ENCODE data around the gene FCN3. TPM values are rescaled to one million over a fixed set of nuclear protein-coding genes. Genes with fewer than 3 reads are reported as not detected.

The FCN3 gene
- total RNA-seq, 2 experiments from 2014 or later = not detected

- intact Hi-C loops (cut with micrococcal nuclease; ENCODE audit: unreplicated experiment) = no loop called here
- DNase-seq (ENCODE audit: low spot score) = no peak
- Histone ChIP-seq H3K4me2 (ENCODE audit: low read length) (no peak overlapping the region), H3K79me2 (ENCODE audit: insufficient read depth, low read depth, low read length) (no peaks in the 10 kb centered on the region), H3K4me1 (ENCODE audit: insufficient read depth, low read length, poor library complexity, severe bottlenecking) (no peaks in the 10 kb centered on the region), H3K36me3 (ENCODE audit: insufficient read depth, low read length) (no peaks in the 10 kb centered on the region), H3K9me3 (ENCODE audit: low read length) (no peaks in the 10 kb centered on the region), H3K4me3 (ENCODE audit: low read depth, low read length, poor library complexity, severe bottlenecking) (no peak overlapping the region), H3K9me2 (ENCODE audit: insufficient read depth, low read length) (no peaks in the 10 kb centered on the region), H2AFZ (ENCODE audit: low read length) (no peak overlapping the region), H4K20me1 (ENCODE audit: insufficient read depth, low read length) (no peaks in the 10 kb centered on the region), H3K27ac (ENCODE audit: low read depth, low read length, poor library complexity, severe bottlenecking) (no peak overlapping the region)
- CTCF ChIA-PET (ENCODE audit: unreplicated experiment) = no interaction called here
- POLR2A ChIA-PET = no interaction called here
- no TSS peak for BruUV-seq (replicated peaks)
- no peak for TF ChIP-seq EZH2phosphoT487 (IDR thresholded peaks at IDR 0.05; ENCODE audit: borderline replicate concordance, low read depth, low read length)
- TF ChIP-seq CTCF (conservative IDR thresholded peaks at IDR 0.05; ENCODE audit: low read length) = no peak
Observed at GRCh38 chr1:27380766-27381733, 6.4 kb upstream of the FCN3 start.

- Histone ChIP-seq H3K4me2 (ENCODE audit: low read length) (no peak overlapping the region), H3K4me1 (ENCODE audit: insufficient read depth, low read length, poor library complexity, severe bottlenecking) (no peaks in the 10 kb centered on the region), H3K9me3 (ENCODE audit: low read length) (no peaks in the 10 kb centered on the region), H3K36me3 (ENCODE audit: insufficient read depth, low read length) (no peaks in the 10 kb centered on the region), H3K79me2 (ENCODE audit: insufficient read depth, low read depth, low read length) (no peaks in the 10 kb centered on the region), H4K20me1 (ENCODE audit: insufficient read depth, low read length) (no peaks in the 10 kb centered on the region), H3K9me2 (ENCODE audit: insufficient read depth, low read length) (no peaks in the 10 kb centered on the region), H3K4me3 (ENCODE audit: low read depth, low read length, poor library complexity, severe bottlenecking) (no peak overlapping the region), H3K27ac (ENCODE audit: low read depth, low read length, poor library complexity, severe bottlenecking) (no peak overlapping the region), H2AFZ (ENCODE audit: low read length) (no peak overlapping the region)
- no TSS peak for BruUV-seq (replicated peaks)
- ChIA-PET POLR2A (interaction anchor here (1.0 kb wide), 1 partner anchor 336 kb away, joined by 7 read pairs; no protein-coding TSS in a partner anchor), CTCF (ENCODE audit: unreplicated experiment) (no interaction called here)
- intact Hi-C loops (cut with micrococcal nuclease; ENCODE audit: unreplicated experiment) = no loop called here
- no peak for DNase-seq (ENCODE audit: low spot score)
- TF ChIP-seq EZH2phosphoT487 (IDR thresholded peaks at IDR 0.05; ENCODE audit: borderline replicate concordance, low read depth, low read length) (no peak), CTCF (conservative IDR thresholded peaks at IDR 0.05; ENCODE audit: low read length) (no peak)
Observed at GRCh38 chr1:27380224-27380623, 5.6 kb upstream of the FCN3 start.

- H4K20me1 ChIP-seq (ENCODE audit: insufficient read depth, low read length) = no peaks in the 10 kb centered on the region
- ChIA-PET CTCF (ENCODE audit: unreplicated experiment) (no interaction called here), POLR2A (interaction anchor here (1.0 kb wide), 1 partner anchor 336 kb away, joined by 7 read pairs; no protein-coding TSS in a partner anchor)
- H3K4me1 ChIP-seq (ENCODE audit: insufficient read depth, low read length, poor library complexity, severe bottlenecking) = no peaks in the 10 kb centered on the region
- no TSS peak for BruUV-seq (replicated peaks)
- no peaks in the 10 kb centered on the region for H3K36me3 ChIP-seq (ENCODE audit: insufficient read depth, low read length)
- no peak for TF ChIP-seq CTCF (conservative IDR thresholded peaks at IDR 0.05; ENCODE audit: low read length)
- TF ChIP-seq EZH2phosphoT487 (IDR thresholded peaks at IDR 0.05; ENCODE audit: borderline replicate concordance, low read depth, low read length) = no peak
- no peak overlapping the region for H3K27ac ChIP-seq (ENCODE audit: low read depth, low read length, poor library complexity, severe bottlenecking)
- no peak for DNase-seq (ENCODE audit: low spot score)
- H3K9me2 ChIP-seq (ENCODE audit: insufficient read depth, low read length) = no peaks in the 10 kb centered on the region
- intact Hi-C loops (cut with micrococcal nuclease; ENCODE audit: unreplicated experiment) = no loop called here
- H3K9me3 ChIP-seq (ENCODE audit: low read length) = no peaks in the 10 kb centered on the region
- H3K79me2 ChIP-seq (ENCODE audit: insufficient read depth, low read depth, low read length) = no peaks in the 10 kb centered on the region
- no peak overlapping the region for H3K4me3 ChIP-seq (ENCODE audit: low read depth, low read length, poor library complexity, severe bottlenecking)
- no peak overlapping the region for H3K4me2 ChIP-seq (ENCODE audit: low read length)
- H2AFZ ChIP-seq (ENCODE audit: low read length) = no peak overlapping the region
Observed at GRCh38 chr1:27379564-27380122, 5.0 kb upstream of the FCN3 start.
